GM19455 (cell line): Measurements from ENCODE around the gene WNK1.
"Not testable (repeated sequence)": the region's sequence is repeated elsewhere in the genome, so short reads cannot be mapped to it uniquely, and the experiment has no call there.

Experiments
- ATAC-seq: cut with Tn5 transposase; IDR thresholded peaks from one replicate; pipeline ENCODE4 v1.9.1; 2021; ENCODE audit not compliant: unreplicated experiment

Gene WNK1

GRCh38 chr12:777550-778047 lies 25.2 kb downstream of the WNK1 start:
- no peak for ATAC-seq

GRCh38 chr12:778615-779014 lies 26.2 kb downstream of the WNK1 start:
- ATAC-seq = no peak

GRCh38 chr12:779745-780734 lies 27.7 kb downstream of the WNK1 start:
- no peak for ATAC-seq

- ATAC-seq = no peak
Observed at GRCh38 chr12:780750-781379, 28.5 kb downstream of the WNK1 start.

GRCh38 chr12:785706-786105 lies 33.3 kb downstream of the WNK1 start:
- ATAC-seq = no peak

GRCh38 chr12:788288-788687 lies 35.9 kb downstream of the WNK1 start:
- no peak for ATAC-seq

- ATAC-seq = not testable (repeated sequence)
Observed at GRCh38 chr12:788762-789161, 36.4 kb downstream of the WNK1 start.

- no peak for ATAC-seq
Observed at GRCh38 chr12:789852-790563, 37.6 kb downstream of the WNK1 start.

- ATAC-seq = no peak
Observed at GRCh38 chr12:790608-791007, 38.2 kb downstream of the WNK1 start.

- no peak for ATAC-seq
Observed at GRCh38 chr12:793037-793436, 40.7 kb downstream of the WNK1 start.

- no peak for ATAC-seq
Observed at GRCh38 chr12:793711-794110, 41.3 kb downstream of the WNK1 start.

GRCh38 chr12:795305-795704 lies 42.9 kb downstream of the WNK1 start:
- ATAC-seq = no peak

GRCh38 chr12:800401-800800 lies 48.0 kb downstream of the WNK1 start:
- ATAC-seq = no peak

- ATAC-seq = no peak
Observed at GRCh38 chr12:802242-803120, 50.1 kb downstream of the WNK1 start.

GRCh38 chr12:805022-805632 lies 52.7 kb downstream of the WNK1 start:
- ATAC-seq = no peak

- ATAC-seq = no peak
Observed at GRCh38 chr12:806200-806791, 53.9 kb downstream of the WNK1 start.

- ATAC-seq = no peak
Observed at GRCh38 chr12:807041-807735, 54.8 kb downstream of the WNK1 start.

- ATAC-seq = no peak
Observed at GRCh38 chr12:810116-810515, 57.7 kb downstream of the WNK1 start.
